MM.1S (cell line): ENCODE measurements around the gene ZNRF3.

Experiments used
- DNase-seq: peaks from one replicate; pipeline ENCODE4 v3.0.0-alpha.2; 2015
- H2AFZ ChIP-seq: fragments of 300-600 bp; sonication (generic); 2 replicates; pipeline ENCODE4 v1.6.0; 2016; ENCODE audit warnings: antibody characterized with exemption, low read length
- H3F3A ChIP-seq: fragments of 300-600 bp; sonication (generic); 2 replicates; pipeline ENCODE4 v1.6.1; 2016; ENCODE audit warnings: mild to moderate bottlenecking, antibody characterized with exemption, low read length, moderate library complexity, mixed read lengths; ENCODE audit not compliant: insufficient read depth
- H3K27ac ChIP-seq: fragments of 300-600 bp; sonication (generic); 2 replicates; pipeline ENCODE4 v1.5.1; 2016; ENCODE audit warnings: mild to moderate bottlenecking, low read length
- H3K27me3 ChIP-seq: fragments of 300-600 bp; sonication (generic); replicated peaks from 2 replicates; pipeline ENCODE4 v1.6.0; 2016; ENCODE audit warnings: low read length; ENCODE audit not compliant: insufficient read depth
- H3K36me3 ChIP-seq: fragments of 300-600 bp; sonication (generic); replicated peaks from 2 replicates; pipeline ENCODE4 v1.6.1; 2016; ENCODE audit warnings: mild to moderate bottlenecking, low read length, mixed read lengths; ENCODE audit not compliant: insufficient read depth
- H3K4me1 ChIP-seq: fragments of 300-600 bp; sonication (generic); 2 replicates; pipeline ENCODE4 v1.6.1; 2016; ENCODE audit warnings: low read length, mixed read lengths
- H3K4me2 ChIP-seq: fragments of 300-600 bp; sonication (generic); 2 replicates; pipeline ENCODE4 v1.6.0; 2016; ENCODE audit warnings: low read depth, low read length
- H3K4me3 ChIP-seq: fragments of 300-600 bp; sonication (generic); 2 replicates; pipeline ENCODE4 v1.5.1; 2016; ENCODE audit warnings: low read length, mixed read lengths
- H3K79me2 ChIP-seq: fragments of 300-600 bp; sonication (generic); 2 replicates; pipeline ENCODE4 v1.6.1; 2016; ENCODE audit warnings: mixed run types, low read length, mixed read lengths
- H3K9ac ChIP-seq: fragments of 300-600 bp; sonication (generic); 2 replicates; pipeline ENCODE4 v1.6.1; 2016; ENCODE audit warnings: low read length, mixed read lengths
- H3K9me2 ChIP-seq: fragments of 300-600 bp; sonication (generic); replicated peaks from 2 replicates; pipeline ENCODE4 v1.6.1; 2016; ENCODE audit warnings: mild to moderate bottlenecking, low read length, mixed read lengths; ENCODE audit not compliant: insufficient read depth
- H3K9me3 ChIP-seq: fragments of 300-600 bp; sonication (generic); replicated peaks from 2 replicates; pipeline ENCODE4 v1.6.1; 2016; ENCODE audit warnings: mild to moderate bottlenecking, low read length, mixed read lengths; ENCODE audit not compliant: insufficient read depth
- H4K20me1 ChIP-seq: fragments of 300-600 bp; sonication (generic); 2 replicates; pipeline ENCODE4 v1.6.1; 2016; ENCODE audit warnings: mild to moderate bottlenecking, low read length, moderate library complexity, mixed read lengths; ENCODE audit not compliant: insufficient read depth
- CTCF ChIP-seq: fragments of 300-600 bp; sonication (generic); IDR thresholded peaks from 2 replicates; pipeline ENCODE4 v1.5.1; 2016; ENCODE audit warnings: antibody characterized with exemption, low read length, mixed read lengths
- EZH2 ChIP-seq: fragments of 300-600 bp; sonication (generic); optimal IDR thresholded peaks from 2 replicates; pipeline ENCODE3; 2017; ENCODE audit warnings: low read depth, mild to moderate bottlenecking, antibody characterized with exemption, low read length, mixed read lengths
- EZH2phosphoT487 ChIP-seq: fragments of 300-600 bp; sonication (generic); IDR thresholded peaks from 2 replicates; pipeline ENCODE4 v1.6.1; 2018; ENCODE audit warnings: antibody characterized with exemption, low read length

Gene ZNRF3

GRCh38 chr22:29000641-29001040, 117.3 kb downstream of the ZNRF3 start:
- no peak overlapping the region for H3K4me2 ChIP-seq
- no peaks in the 10 kb centered on the region for H3K9me2 ChIP-seq
- H3K4me1 ChIP-seq = no peaks in the 10 kb centered on the region
- H3K27ac ChIP-seq = no peak overlapping the region
- H3K36me3 ChIP-seq = no peaks in the 10 kb centered on the region
- H3K4me3 ChIP-seq = no peak overlapping the region
- no peaks in the 10 kb centered on the region for H3K79me2 ChIP-seq
- no peaks in the 10 kb centered on the region for H3K9me3 ChIP-seq
- no peak overlapping the region for H3K9ac ChIP-seq
- H3K27me3 ChIP-seq = no peaks in the 10 kb centered on the region
- DNase-seq = no peak
- TF ChIP-seq EZH2 (no peak), CTCF (no peak), EZH2phosphoT487 (no peak)
- H4K20me1 ChIP-seq = no peaks in the 10 kb centered on the region
- no peak overlapping the region for H2AFZ ChIP-seq
- no peaks in the 10 kb centered on the region for H3F3A ChIP-seq

- H3K9me2 ChIP-seq = no peaks in the 10 kb centered on the region
- no peaks in the 10 kb centered on the region for H3K4me1 ChIP-seq
- no peaks in the 10 kb centered on the region for H3F3A ChIP-seq
- H3K9ac ChIP-seq = no peak overlapping the region
- H3K9me3 ChIP-seq = no peaks in the 10 kb centered on the region
- H3K79me2 ChIP-seq = no peaks in the 10 kb centered on the region
- H3K27me3 ChIP-seq = no peaks in the 10 kb centered on the region
- H3K4me2 ChIP-seq = no peak overlapping the region
- TF ChIP-seq EZH2phosphoT487 = no peak
- TF ChIP-seq CTCF = no peak
- TF ChIP-seq EZH2 = no peak
- no peak overlapping the region for H2AFZ ChIP-seq
- no peaks in the 10 kb centered on the region for H4K20me1 ChIP-seq
- no peak for DNase-seq
- H3K36me3 ChIP-seq = no peaks in the 10 kb centered on the region
- H3K27ac ChIP-seq = no peak overlapping the region
- H3K4me3 ChIP-seq = no peak overlapping the region
Measured at GRCh38 chr22:29002603-29003002, 119.2 kb downstream of the ZNRF3 start.

GRCh38 chr22:29003552-29003951, 120.2 kb downstream of the ZNRF3 start:
- no peaks in the 10 kb centered on the region for H3K27me3 ChIP-seq
- H3F3A ChIP-seq = no peaks in the 10 kb centered on the region
- no peaks in the 10 kb centered on the region for H3K4me1 ChIP-seq
- no peak overlapping the region for H3K4me3 ChIP-seq
- no peaks in the 10 kb centered on the region for H4K20me1 ChIP-seq
- no peaks in the 10 kb centered on the region for H3K9me3 ChIP-seq
- no peak overlapping the region for H2AFZ ChIP-seq
- no peak for DNase-seq
- no peak overlapping the region for H3K27ac ChIP-seq
- H3K9me2 ChIP-seq = no peaks in the 10 kb centered on the region
- no peak overlapping the region for H3K4me2 ChIP-seq
- no peaks in the 10 kb centered on the region for H3K36me3 ChIP-seq
- no peak overlapping the region for H3K9ac ChIP-seq
- TF ChIP-seq CTCF (no peak), EZH2phosphoT487 (no peak), EZH2 (no peak)
- no peaks in the 10 kb centered on the region for H3K79me2 ChIP-seq
